K562 (cell line): ENCODE measurements around the gene RNU6-9. TPM values are rescaled to one million over a fixed set of nuclear protein-coding genes. Genes with fewer than 3 reads are reported as not detected.

Source experiments
- BCL6 ChIP-seq: fragments of 250-450 bp; sonication (Bioruptor Pico); IDR thresholded peaks from 2 replicates; pipeline ENCODE4 v1.4.0; 2020
- CEBPZ ChIP-seq: fragments of 150-350 bp; IDR thresholded peaks from 2 replicates; pipeline ENCODE4 v1.6.1; 2014; ENCODE audit warnings: low read depth, mild to moderate bottlenecking, low read length, borderline replicate concordance
- EGR1 ChIP-seq: fragments of 450-650 bp; conservative IDR thresholded peaks from 2 replicates; pipeline ENCODE4 v1.6.1; 2017; ENCODE audit warnings: mild to moderate bottlenecking
- ETS2 ChIP-seq: IDR thresholded peaks from 2 replicates; pipeline ENCODE4 v1.6.1; 2016; ENCODE audit warnings: borderline replicate concordance, missing genetic modification characterization, mild to moderate bottlenecking, moderate library complexity, missing compliant biosample characterization; ENCODE audit not compliant: poor library complexity, severe bottlenecking
- HDAC2 ChIP-seq: fragments of 450-650 bp; IDR thresholded peaks from 2 replicates; pipeline ENCODE4 v1.6.1; 2016; ENCODE audit warnings: mild to moderate bottlenecking
- HDAC8 ChIP-seq: fragments of 450-650 bp; IDR thresholded peaks from 2 replicates; pipeline ENCODE4 v1.6.1; 2016; ENCODE audit warnings: mild to moderate bottlenecking, missing genetic modification characterization, moderate library complexity, missing compliant biosample characterization
- HMG20B ChIP-seq: fragments of 250-450 bp; sonication (Bioruptor Pico); IDR thresholded peaks from 2 replicates; pipeline ENCODE4 v1.5.0; 2021; ENCODE audit warnings: mild to moderate bottlenecking
- HOXB6 ChIP-seq: fragments of 250-450 bp; sonication (Bioruptor Pico); IDR thresholded peaks from 2 replicates; pipeline ENCODE4 v1.5.1; 2022; ENCODE audit warnings: mild to moderate bottlenecking, borderline replicate concordance
- MECOM ChIP-seq: fragments of 250-450 bp; sonication (Bioruptor Pico); IDR thresholded peaks from 2 replicates; pipeline ENCODE4 v1.8.0; 2022; ENCODE audit warnings: inconsistent platforms
- MTA1 ChIP-seq: fragments of 450-650 bp; IDR thresholded peaks from 2 replicates; pipeline ENCODE4 v1.6.1; 2017; ENCODE audit warnings: borderline replicate concordance
- NBN ChIP-seq: fragments of 450-650 bp; IDR thresholded peaks from 2 replicates; pipeline ENCODE4 v1.6.1; 2016; ENCODE audit warnings: low read depth, mild to moderate bottlenecking
- NCOA6 ChIP-seq: fragments of 450-650 bp; IDR thresholded peaks from 2 replicates; pipeline ENCODE4 v1.6.1; 2017; ENCODE audit warnings: mild to moderate bottlenecking
- NFIC ChIP-seq: fragments of 450-650 bp; IDR thresholded peaks from 2 replicates; pipeline ENCODE4 v1.6.1; 2017; ENCODE audit warnings: mild to moderate bottlenecking, inconsistent platforms
- NR2F6 ChIP-seq: fragments of 450-650 bp; formaldehyde crosslinking; IDR thresholded peaks from 2 replicates; pipeline ENCODE4 v1.4.0; 2020; ENCODE audit warnings: mild to moderate bottlenecking
- PHF8 ChIP-seq: fragments of 200-600 bp; sonication (generic); IDR thresholded peaks from 2 replicates; pipeline ENCODE4 v1.6.1; 2012; ENCODE audit warnings: mixed run types, mild to moderate bottlenecking, inconsistent platforms, low read length, moderate library complexity, borderline replicate concordance
- POLR2A ChIP-seq: fragments of 450-650 bp; conservative IDR thresholded peaks from 2 replicates; pipeline ENCODE4 v1.6.1; 2016
- POLR3G ChIP-seq: IDR thresholded peaks from 2 replicates; pipeline ENCODE4 v1.6.1; 2011; ENCODE audit not compliant: insufficient read length, insufficient replicate concordance; ENCODE audit errors: extremely low read depth
- POU5F1 ChIP-seq: fragments of 150-350 bp; IDR thresholded peaks from 2 replicates; pipeline ENCODE4 v1.6.1; 2014; ENCODE audit warnings: borderline replicate concordance, low read length, low read depth, mild to moderate bottlenecking; ENCODE audit not compliant: partially characterized antibody
- RFX7 ChIP-seq: fragments of 250-450 bp; sonication (Bioruptor Pico); IDR thresholded peaks from 2 replicates; pipeline ENCODE4 v1.5.1; 2021; ENCODE audit warnings: mild to moderate bottlenecking
- SRSF3 ChIP-seq: fragments of 200-400 bp; formaldehyde crosslinking; IDR thresholded peaks from 2 replicates; pipeline ENCODE4 v1.6.1; 2016; ENCODE audit warnings: mild to moderate bottlenecking, low read length, moderate library complexity; ENCODE audit not compliant: insufficient read depth
- THRAP3 ChIP-seq: fragments of 450-650 bp; IDR thresholded peaks from 2 replicates; pipeline ENCODE4 v1.6.1; 2016; ENCODE audit warnings: mild to moderate bottlenecking, inconsistent platforms, borderline replicate concordance
- USF2 ChIP-seq: sonication (generic); formaldehyde crosslinking; IDR thresholded peaks from 2 replicates; pipeline ENCODE4 v1.5.0; 2020; ENCODE audit warnings: missing genetic modification reagents
- YBX1 ChIP-seq: fragments of 450-650 bp; IDR thresholded peaks from 2 replicates; pipeline ENCODE4 v1.7.1; 2016; ENCODE audit warnings: mild to moderate bottlenecking
- ZBTB7A ChIP-seq: IDR thresholded peaks from 2 replicates; pipeline ENCODE4 v1.6.1; 2011; ENCODE audit warnings: low read depth, mild to moderate bottlenecking, low read length, moderate library complexity, borderline replicate concordance; ENCODE audit not compliant: control insufficient read depth
- ZC3H11A ChIP-seq: IDR thresholded peaks from 2 replicates; pipeline ENCODE4 v1.6.1; 2012; ENCODE audit warnings: low read depth, low read length, improper control_type of control experiment
- ZKSCAN3 ChIP-seq: fragments of 250-450 bp; sonication (Bioruptor Pico); IDR thresholded peaks from 2 replicates; pipeline ENCODE4 v1.4.0; 2020
- ZNF121 ChIP-seq: sonication (generic); formaldehyde crosslinking; conservative IDR thresholded peaks from 2 replicates; pipeline ENCODE4 v1.8.0; 2022; ENCODE audit warnings: missing genetic modification reagents
- ZNF253 ChIP-seq: fragments of 250-450 bp; sonication (Bioruptor Pico); conservative IDR thresholded peaks from 2 replicates; pipeline ENCODE4 v1.6.1; 2021; ENCODE audit warnings: mild to moderate bottlenecking
- ZSCAN29 ChIP-seq: fragments of 450-650 bp; IDR thresholded peaks from 2 replicates; pipeline ENCODE4 v1.6.1; 2017
- polyA plus RNA-seq, 8 experiments: library from polyadenylated mRNA; depleted of rRNA in 4 of 8; stranded (reverse) in 5 of 8; unstranded in 3 of 8; fragments of >200 nt; fragmentation: Nextera tagmentation in 2 of 8; fragmentation: Illumina TruSeq in 1 of 8; extraction: Ambion mirVana in 2 of 8; extraction: Trizol in 1 of 8; gene quantifications; 2 replicates each; pipeline versions ENCODE4 v1.2.1 to v1.2.3, GENCODE V29; 2011 to 2014; ENCODE audit warnings: inconsistent platforms in 1 of 8, missing spikeins in 1 of 8
- total RNA-seq, 7 experiments: library from RNA; depleted of rRNA in 6 of 7; stranded (reverse); fragments of >200 nt in 6 of 7; fragmentation: Illumina TruSeq in 2 of 7; extraction: Trizol in 2 of 7; gene quantifications; 2 replicates each; pipeline versions ENCODE4 v1.2.1 to v1.2.3, GENCODE V29; 2011 to 2021; ENCODE audit warnings: low replicate concordance in 1 of 7

Gene RNU6-9
- total and polyA plus RNA-seq, 9 of the 15 experiments (the other 6 are each of a cell fraction or from before 2014, with no cell fraction given), result not detected

DNA sequence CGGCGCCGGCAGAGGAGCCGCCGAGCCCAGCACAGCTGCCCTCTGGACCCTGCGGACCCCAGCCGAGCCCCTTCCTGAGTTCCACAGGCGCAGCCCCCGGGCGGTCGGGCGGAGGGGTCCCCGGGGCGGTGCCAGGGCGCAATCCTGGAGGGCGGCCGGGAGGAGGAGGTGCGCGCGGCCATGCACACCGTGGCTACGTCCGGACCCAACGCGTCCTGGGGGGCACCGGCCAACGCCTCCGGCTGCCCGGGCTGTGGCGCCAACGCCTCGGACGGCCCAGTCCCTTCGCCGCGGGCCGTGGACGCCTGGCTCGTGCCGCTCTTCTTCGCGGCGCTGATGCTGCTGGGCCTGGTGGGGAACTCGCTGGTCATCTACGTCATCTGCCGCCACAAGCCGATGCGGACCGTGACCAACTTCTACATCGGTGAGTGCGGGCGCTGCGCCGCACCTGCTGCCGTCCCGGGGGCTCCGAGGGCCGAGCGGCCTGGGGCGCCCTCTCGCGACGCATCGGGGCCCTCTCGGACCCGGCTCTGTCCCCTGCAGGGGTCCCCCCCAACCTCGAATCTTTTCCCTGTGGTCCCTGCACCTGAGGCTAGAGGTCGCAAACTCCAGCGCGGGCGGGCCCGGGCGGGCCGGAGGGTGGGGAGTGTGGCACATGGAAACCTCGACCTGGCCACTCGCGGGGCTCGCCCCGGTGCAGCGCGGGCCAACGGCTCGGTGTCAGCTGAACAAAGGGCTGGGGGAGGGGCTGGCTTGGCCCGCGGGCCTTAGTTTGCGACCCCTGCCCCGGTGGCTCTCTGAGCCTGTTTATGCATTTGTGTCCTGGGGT, 24.3 kb downstream of the RNU6-9 start, which contains the start of gene KISS1R (continued):
- TF ChIP-seq RFX7 (CRISPR knock-in tag), result no peak
- no peak for TF ChIP-seq NCOA6
- no peak for TF ChIP-seq NBN
- peak; percentile 98 for TF ChIP-seq ZBTB7A
- TF ChIP-seq THRAP3, result no peak
- TF ChIP-seq MECOM, result peak; percentile 57; the same call in 1 of the 2 replicates
- no peak for TF ChIP-seq POU5F1
- TF ChIP-seq ZC3H11A, result no peak
- peak; percentile 32; the same call in 1 of the 2 replicates for TF ChIP-seq ZNF121 (CRISPR knock-in tag)
- TF ChIP-seq POLR2A, result peak; percentile 70
- TF ChIP-seq USF2 (CRISPR knock-in tag), result no peak
- peak; percentile 50; the same call in 1 of the 2 replicates for TF ChIP-seq PHF8
- 0 out of 2 replicates have a peak, but pooled peaks have one; percentile 64 for TF ChIP-seq ZSCAN29
- TF ChIP-seq NFIC, result no peak; the same call in 1 of the 2 replicates
- TF ChIP-seq ETS2 (tag), result no peak
- TF ChIP-seq HOXB6, result no peak
- TF ChIP-seq CEBPZ, result no peak
- TF ChIP-seq HDAC2, result peak; percentile 58
- no peak for TF ChIP-seq BCL6
- TF ChIP-seq YBX1, result no peak
- TF ChIP-seq ZKSCAN3 (CRISPR knock-in tag), result no peak
- no peak for TF ChIP-seq HMG20B
- no peak for TF ChIP-seq POLR3G
- TF ChIP-seq MTA1, result no peak
- no peak for TF ChIP-seq NR2F6 (CRISPR knock-in tag)
- TF ChIP-seq SRSF3, result no peak
- TF ChIP-seq EGR1, result no peak; the same call in 1 of the 2 replicates
- no peak for TF ChIP-seq ZNF253
- TF ChIP-seq HDAC8, result peak; percentile 38; the same call in 1 of the 2 replicates
